CD8-positive, alpha-beta memory T cell (primary cell): Measurements from ENCODE around the gene PDE9A. TPM values are rescaled to one million over a fixed set of nuclear protein-coding genes. Genes with fewer than 3 reads are reported as not detected.

Source experiments
- CTCF ChIA-PET: fragments of 350-600 bp; sonication (Branson Sonifier 250); formaldehyde crosslinking; loops from one replicate; lab custom pipeline; 2021; ENCODE audit warnings: antibody characterized with exemption; lab: Charles Lee
- POLR2A ChIA-PET: fragments of 350-600 bp; sonication (Branson Sonifier 250); formaldehyde crosslinking; loops from one replicate; lab custom pipeline; 2021; ENCODE audit warnings: antibody characterized with exemption; lab: Charles Lee
- DNase-seq, 5 donors: peaks; one replicate each; pipeline versions ENCODE4 v3.0.0 to v3.0.0-alpha.2; 2020 to 2022; ENCODE audit warnings: mixed read lengths in 1 of 5
- H3K27ac ChIP-seq: one replicate; pipeline ENCODE4 v1.7.0; 2013; ENCODE audit warnings: low read depth, mild to moderate bottlenecking, low read length, moderate library complexity
- H3K27me3 ChIP-seq: 2 replicates; pipeline ENCODE4 v1.7.0; 2013; ENCODE audit warnings: low read length, mild to moderate bottlenecking; ENCODE audit not compliant: insufficient read depth, poor library complexity, severe bottlenecking
- H3K36me3 ChIP-seq: 2 replicates; pipeline ENCODE4 v1.7.0; 2013; ENCODE audit warnings: mild to moderate bottlenecking, low read length, moderate library complexity; ENCODE audit not compliant: insufficient read depth
- H3K4me1 ChIP-seq: 2 replicates; pipeline ENCODE4 v1.7.0; 2013; ENCODE audit warnings: mild to moderate bottlenecking, low read length, moderate library complexity; ENCODE audit not compliant: insufficient read depth
- H3K4me3 ChIP-seq: 2 replicates; pipeline ENCODE4 v1.7.0; 2013; ENCODE audit warnings: mild to moderate bottlenecking, low read length
- H3K9me3 ChIP-seq: 2 replicates; pipeline ENCODE4 v1.7.0; 2013; ENCODE audit warnings: mild to moderate bottlenecking, low read length
- H3K27ac Mint-ChIP-seq, 8 donors: one replicate each; pipeline ENCODE4 v1.8.0; 2020 to 2021; ENCODE audit warnings: mixed read lengths in 8 of 8, mild to moderate bottlenecking in 6 of 8, inconsistent platforms in 3 of 8, moderate library complexity in 3 of 8
- H3K27me3 Mint-ChIP-seq, 2 donors: one replicate each; pipeline ENCODE4 v1.8.0; 2020 to 2021; ENCODE audit warnings: mixed read lengths in 2 of 2, mild to moderate bottlenecking in 1 of 2, moderate library complexity in 1 of 2
- H3K36me3 Mint-ChIP-seq, 3 donors: one replicate each; pipeline ENCODE4 v1.8.0; 2020 to 2021; ENCODE audit warnings: mixed read lengths in 3 of 3, inconsistent platforms in 1 of 3, mild to moderate bottlenecking in 1 of 3
- H3K4me1 Mint-ChIP-seq, 3 donors: one replicate each; pipeline ENCODE4 v1.8.0; 2020 to 2021; ENCODE audit warnings: mixed read lengths in 3 of 3, inconsistent platforms in 1 of 3, mild to moderate bottlenecking in 1 of 3
- H3K4me3 Mint-ChIP-seq, 7 donors: one replicate each; pipeline ENCODE4 v1.8.0; 2020 to 2021; ENCODE audit warnings: mixed read lengths in 7 of 7, mild to moderate bottlenecking in 6 of 7, moderate library complexity in 4 of 7, inconsistent platforms in 2 of 7
- H3K9me3 Mint-ChIP-seq, 5 donors: one replicate each; pipeline ENCODE4 v1.8.0; 2020 to 2022; ENCODE audit warnings: mixed read lengths in 5 of 5, mild to moderate bottlenecking in 3 of 5, moderate library complexity in 2 of 5, inconsistent platforms in 1 of 5
- polyA plus RNA-seq: library from polyadenylated mRNA; unstranded; fragments of 300-500 nt; fragmentation: Illumina TruSeq; gene quantifications from one replicate; pipeline ENCODE4 v1.2.3, GENCODE V29; 2021
- total RNA-seq, 2 experiments: library from RNA; stranded (reverse); gene quantifications; one replicate each; pipeline ENCODE4 v1.2.3, GENCODE V29; 2021

Gene PDE9A
- total RNA-seq (1 to 10 TPM; 1.5 to 2.6 TPM), polyA plus RNA-seq (1.7 TPM)

- Mint-ChIP-seq H3K36me3 (no peaks in the 10 kb centered on the region), H3K9me3 (no peaks in the 10 kb centered on the region), H3K27me3 (peaks cover 26 to 47% of the 10 kb centered on the region in 2 donors), H3K27ac (peak within 1 kb of the TSS in 3 of 8 donors; percentile 3 to 86 (median 36)), H3K4me3 (peak within 1 kb of the TSS; percentile 35 to 85 (median 74)), H3K4me1 (peaks cover 15 to 25% (median 17%) of the 10 kb centered on the region in 3 donors)
- peak in 2 of 5 donors; percentile 31 to 45 for DNase-seq
- Histone ChIP-seq H3K4me3 (peak within 1 kb of the TSS; percentile 33), H3K27me3 (peaks cover 19% of the 10 kb centered on the region), H3K27ac (no peak within 1 kb of the TSS), H3K36me3 (no peaks in the 10 kb centered on the region), H3K4me1 (peaks cover 12% of the 10 kb centered on the region), H3K9me3 (no peaks in the 10 kb centered on the region)
- ChIA-PET POLR2A (no interaction called here), CTCF (interaction anchor here (0.7 to 1.6 kb wide), 5 partner anchors 12 to 130 kb away, joined by 3 to 4 read pairs (median 3); no protein-coding TSS in a partner anchor)
Measured at GRCh38 chr21:42653231-42654061, at the start of gene PDE9A. Gene PDE9A, plus strand, starts transcription at chr21:42653621. Its CDS starts 194 bp downstream, at chr21:42653815.

GRCh38 chr21:42607102-42607501, 46.3 kb upstream of the PDE9A start:
- Mint-ChIP-seq H3K4me3 (no peak overlapping the region), H3K27me3 (peaks cover 6 to 19% of the 10 kb centered on the region in 2 donors), H3K4me1 (peaks cover 0 to 8% (median 8%) of the 10 kb centered on the region in 3 donors), H3K27ac (no peak overlapping the region), H3K36me3 (peaks cover 0 to 3% (median 0%) of the 10 kb centered on the region in 3 donors), H3K9me3 (peaks cover 14 to 18% (median 15%) of the 10 kb centered on the region in 5 donors)
- Histone ChIP-seq H3K36me3 (no peaks in the 10 kb centered on the region), H3K4me1 (no peaks in the 10 kb centered on the region), H3K9me3 (peaks cover 13% of the 10 kb centered on the region), H3K4me3 (no peak overlapping the region), H3K27ac (no peak overlapping the region), H3K27me3 (no peaks in the 10 kb centered on the region)
- no peak for DNase-seq
- CTCF ChIA-PET, result interaction anchor here (0.9 kb wide), 1 partner anchor 11 kb away, joined by 4 read pairs; no protein-coding TSS in a partner anchor
- POLR2A ChIA-PET, result no interaction called here

- Histone ChIP-seq H3K4me1 (no peaks in the 10 kb centered on the region), H3K4me3 (no peak overlapping the region), H3K27ac (no peak overlapping the region), H3K9me3 (peaks cover 13% of the 10 kb centered on the region), H3K27me3 (no peaks in the 10 kb centered on the region), H3K36me3 (no peaks in the 10 kb centered on the region)
- DNase-seq, result no peak
- H3K36me3 Mint-ChIP-seq, result peaks cover 0 to 8% (median 0%) of the 10 kb centered on the region in 3 donors
- ChIA-PET CTCF (interaction anchor here (0.9 kb wide), 1 partner anchor 12 kb away, joined by 4 read pairs; no protein-coding TSS in a partner anchor), POLR2A (no interaction called here)
- peaks cover 6 to 17% of the 10 kb centered on the region in 2 donors for H3K27me3 Mint-ChIP-seq
- no peak overlapping the region for H3K4me3 Mint-ChIP-seq
- H3K4me1 Mint-ChIP-seq, result peaks cover 0 to 8% (median 8%) of the 10 kb centered on the region in 3 donors
- H3K27ac Mint-ChIP-seq, result peak overlapping the region in 1 of 8 donors; percentile 78
- H3K9me3 Mint-ChIP-seq, result peaks cover 17 to 22% (median 19%) of the 10 kb centered on the region in 5 donors
Measured at GRCh38 chr21:42607525-42608102, 45.8 kb upstream of the PDE9A start.

- Histone ChIP-seq H3K36me3 (no peaks in the 10 kb centered on the region), H3K27me3 (no peaks in the 10 kb centered on the region), H3K9me3 (peaks cover 13% of the 10 kb centered on the region), H3K27ac (no peak overlapping the region), H3K4me1 (no peaks in the 10 kb centered on the region), H3K4me3 (no peak overlapping the region)
- no peak overlapping the region for H3K27ac Mint-ChIP-seq
- ChIA-PET CTCF (no interaction called here), POLR2A (no interaction called here)
- H3K4me1 Mint-ChIP-seq, result peaks cover under 1 to 8% (median 8%) of the 10 kb centered on the region in 3 donors
- DNase-seq, result no peak
- peaks cover 6 to 11% of the 10 kb centered on the region in 2 donors for H3K27me3 Mint-ChIP-seq
- H3K9me3 Mint-ChIP-seq, result peaks cover 15 to 22% (median 19%) of the 10 kb centered on the region in 5 donors
- no peak overlapping the region for H3K4me3 Mint-ChIP-seq
- peaks cover 0 to 8% (median 0%) of the 10 kb centered on the region in 3 donors for H3K36me3 Mint-ChIP-seq
Measured at GRCh38 chr21:42608446-42608845, 45.0 kb upstream of the PDE9A start.

- Histone ChIP-seq H3K27me3 (no peaks in the 10 kb centered on the region), H3K27ac (no peak overlapping the region), H3K4me3 (no peak overlapping the region), H3K36me3 (no peaks in the 10 kb centered on the region), H3K9me3 (peaks cover 13% of the 10 kb centered on the region), H3K4me1 (peaks cover 11% of the 10 kb centered on the region)
- H3K4me3 Mint-ChIP-seq, result no peak overlapping the region
- H3K27me3 Mint-ChIP-seq, result peaks cover 3 to 5% of the 10 kb centered on the region in 2 donors
- H3K9me3 Mint-ChIP-seq, result peaks cover 10 to 21% (median 16%) of the 10 kb centered on the region in 5 donors
- peak in 1 of 5 donors; percentile 21 for DNase-seq
- H3K27ac Mint-ChIP-seq, result no peak overlapping the region
- CTCF ChIA-PET, result no interaction called here
- peaks cover 2 to 11% (median 8%) of the 10 kb centered on the region in 3 donors for H3K4me1 Mint-ChIP-seq
- POLR2A ChIA-PET, result no interaction called here
- peaks cover 0 to 8% (median 0%) of the 10 kb centered on the region in 3 donors for H3K36me3 Mint-ChIP-seq
Measured at GRCh38 chr21:42609811-42610210, 43.6 kb upstream of the PDE9A start.

- no peak overlapping the region for H3K4me3 Mint-ChIP-seq
- POLR2A ChIA-PET, result no interaction called here
- peaks cover 2 to 3% of the 10 kb centered on the region in 2 donors for H3K27me3 Mint-ChIP-seq
- H3K36me3 Mint-ChIP-seq, result peaks cover 0 to 8% (median 0%) of the 10 kb centered on the region in 3 donors
- H3K9me3 Mint-ChIP-seq, result peaks cover 0 to 16% (median 6%) of the 10 kb centered on the region in 5 donors
- Histone ChIP-seq H3K36me3 (no peaks in the 10 kb centered on the region), H3K27me3 (no peaks in the 10 kb centered on the region), H3K4me3 (no peak overlapping the region), H3K9me3 (no peaks in the 10 kb centered on the region), H3K27ac (no peak overlapping the region), H3K4me1 (peaks cover 29% of the 10 kb centered on the region)
- no peak for DNase-seq
- CTCF ChIA-PET, result no interaction called here
- H3K4me1 Mint-ChIP-seq, result peaks cover 2 to 11% (median 8%) of the 10 kb centered on the region in 3 donors
- H3K27ac Mint-ChIP-seq, result no peak overlapping the region
Measured at GRCh38 chr21:42611852-42612251, 41.6 kb upstream of the PDE9A start.

GRCh38 chr21:42612390-42612789, 41.0 kb upstream of the PDE9A start:
- Histone ChIP-seq H3K4me1 (peaks cover 30% of the 10 kb centered on the region), H3K4me3 (no peak overlapping the region), H3K36me3 (no peaks in the 10 kb centered on the region), H3K27ac (no peak overlapping the region), H3K27me3 (no peaks in the 10 kb centered on the region), H3K9me3 (no peaks in the 10 kb centered on the region)
- peaks cover 3% of the 10 kb centered on the region in 2 donors for H3K27me3 Mint-ChIP-seq
- CTCF ChIA-PET, result no interaction called here
- H3K4me3 Mint-ChIP-seq, result no peak overlapping the region
- POLR2A ChIA-PET, result no interaction called here
- no peak for DNase-seq
- H3K9me3 Mint-ChIP-seq, result peaks cover 0 to 16% (median 6%) of the 10 kb centered on the region in 5 donors
- H3K36me3 Mint-ChIP-seq, result peaks cover 0 to 8% (median 0%) of the 10 kb centered on the region in 3 donors
- peaks cover 2 to 11% (median 8%) of the 10 kb centered on the region in 3 donors for H3K4me1 Mint-ChIP-seq
- no peak overlapping the region for H3K27ac Mint-ChIP-seq
